Measurements from ENCODE around the gene SNRNP35.
"Not testable (repeated sequence)": the region's sequence is repeated elsewhere in the genome, so short reads cannot be mapped to it uniquely, and the experiment has no call there.

DNA sequence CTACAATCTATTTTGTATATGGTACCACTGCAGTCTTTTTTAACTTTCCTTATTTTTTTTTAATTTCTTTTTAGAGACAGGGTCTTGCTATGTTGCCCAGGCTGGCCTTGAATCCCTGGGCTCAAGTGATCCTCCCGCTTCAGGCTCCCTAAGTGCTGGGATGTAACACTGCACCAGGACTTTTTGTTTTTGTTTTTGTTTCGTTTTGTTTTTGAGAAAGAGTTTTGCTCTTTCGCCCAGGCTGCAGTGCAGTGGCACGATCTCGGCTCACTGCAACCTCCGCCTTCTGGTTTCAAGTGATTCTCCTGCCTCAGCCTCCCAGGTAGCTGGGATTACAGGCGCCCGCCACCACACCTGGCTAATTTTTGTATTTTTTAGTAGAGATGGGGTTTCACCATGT lies 28.8 kb upstream of the SNRNP35 start:
- TF ChIP-seq, protein P1, sequence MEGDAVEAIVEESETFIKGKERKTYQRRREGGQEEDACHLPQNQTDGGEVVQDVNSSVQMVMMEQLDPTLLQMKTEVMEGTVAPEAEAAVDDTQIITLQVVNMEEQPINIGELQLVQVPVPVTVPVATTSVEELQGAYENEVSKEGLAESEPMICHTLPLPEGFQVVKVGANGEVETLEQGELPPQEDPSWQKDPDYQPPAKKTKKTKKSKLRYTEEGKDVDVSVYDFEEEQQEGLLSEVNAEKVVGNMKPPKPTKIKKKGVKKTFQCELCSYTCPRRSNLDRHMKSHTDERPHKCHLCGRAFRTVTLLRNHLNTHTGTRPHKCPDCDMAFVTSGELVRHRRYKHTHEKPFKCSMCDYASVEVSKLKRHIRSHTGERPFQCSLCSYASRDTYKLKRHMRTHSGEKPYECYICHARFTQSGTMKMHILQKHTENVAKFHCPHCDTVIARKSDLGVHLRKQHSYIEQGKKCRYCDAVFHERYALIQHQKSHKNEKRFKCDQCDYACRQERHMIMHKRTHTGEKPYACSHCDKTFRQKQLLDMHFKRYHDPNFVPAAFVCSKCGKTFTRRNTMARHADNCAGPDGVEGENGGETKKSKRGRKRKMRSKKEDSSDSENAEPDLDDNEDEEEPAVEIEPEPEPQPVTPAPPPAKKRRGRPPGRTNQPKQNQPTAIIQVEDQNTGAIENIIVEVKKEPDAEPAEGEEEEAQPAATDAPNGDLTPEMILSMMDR (IDR thresholded peaks at IDR 0.05): not testable (repeated sequence)
- TF ChIP-seq POLR2A (IDR thresholded peaks at IDR 0.05); POLR2AphosphoS5 (IDR thresholded peaks at IDR 0.05; ENCODE audit: insufficient read depth in 1 of 2, low read depth in 1 of 2): not testable (repeated sequence)

All from vagina (tissue), 2 donors.